Psoas muscle (tissue), 8 donors: ENCODE data around the gene MAN1A2. TPM values are rescaled to one million over a fixed set of nuclear protein-coding genes. Genes with fewer than 3 reads are reported as not detected.

Source experiments
- ATAC-seq, 4 donors: fragments of 200-7000 bp; cut with Tn5 transposase; one replicate each; pipeline ENCODE4 v1.9.1; 2020; ENCODE audit warnings: moderate library complexity in 3 of 4, mild to moderate bottlenecking in 2 of 4
- DNase-seq, 2 donors: peaks; one replicate each; pipeline ENCODE4 v3.0.0-alpha.2; 2020
- H3K27ac ChIP-seq: fragments of 200-600 bp; one replicate; pipeline ENCODE4 v1.8.0; 2022
- H3K27me3 ChIP-seq, 3 donors: fragments of 200-600 bp in 1 of 3; one replicate each; pipeline versions ENCODE4 v1.6.1 to v1.8.0; 2013 to 2022; ENCODE audit warnings: low read length in 2 of 3, mild to moderate bottlenecking in 2 of 3, moderate library complexity in 1 of 3; ENCODE audit not compliant: insufficient read depth in 3 of 3
- H3K36me3 ChIP-seq, 2 donors: fragments of 200-600 bp in 1 of 2; one replicate each; pipeline versions ENCODE4 v1.6.1 to v1.8.0; 2013 to 2022; ENCODE audit warnings: low read depth in 1 of 2, mild to moderate bottlenecking in 1 of 2, moderate library complexity in 1 of 2; ENCODE audit not compliant: insufficient read depth in 1 of 2
- H3K4me1 ChIP-seq: fragments of 200-600 bp; one replicate; pipeline ENCODE4 v1.8.0; 2022
- H3K4me3 ChIP-seq: fragments of 200-600 bp; one replicate; pipeline ENCODE4 v1.8.0; 2022; ENCODE audit warnings: mild to moderate bottlenecking
- H3K9me3 ChIP-seq: fragments of 200-600 bp; one replicate; pipeline ENCODE4 v1.8.0; 2022
- CTCF ChIP-seq: fragments of 200-600 bp; IDR thresholded peaks from one replicate; pipeline ENCODE4 v1.8.0; 2022; ENCODE audit warnings: antibody characterized with exemption
- WGBS, 3 donors: extraction: QIAGEN DNeasy Blood & Tissue Kit; methylation state at CpG; one replicate each; pipeline versions ENCODE4 v1.1.6 to v1.1.7; 2013; 5-methylcytosine and 5-hydroxymethylcytosine counted together
- intact Hi-C, 2 donors: fragments of 100-400 bp; cut with DNase I; formaldehyde crosslinking; loops; one replicate each; pipeline versions ENCODE4 v1.11.0 to v1.14.2; 2022
- long read RNA-seq, 2 donors: library from polyadenylated mRNA; unstranded; transcript quantifications; one replicate each; pipeline ENCODE4 v2.0.0, GENCODE V29; 2021
- polyA plus RNA-seq, 3 donors: library from polyadenylated mRNA; stranded (reverse); fragments of 200-250 nt; gene quantifications; one replicate each; pipeline ENCODE4 v1.2.3, GENCODE V29; 2013
- total RNA-seq, 4 donors: library from RNA; stranded (reverse); fragmentation: NEBNext Ultra II Directional in 2 of 4; extraction: Animal tissue kit (Norgen Biotek cat#: 25700) in 2 of 4; gene quantifications; one replicate each; pipeline versions ENCODE4 v1.2.1 to v1.2.4, GENCODE V29; 2021 to 2023
- donor health status: healthy with polysubstance abuse.
- donor health status: DM: no; HTN: no; CAD: no; lungs with moderate emphysema.
- donor health status: Bipolar disorder and iron deficiency.
- donor health status: healthy.
- donor health status: DM: yes; HTN: yes; CAD: no.
- donor health status: DM: no; HTN: no; CAD: no.
- donor health status: DM: no; HTN: no; CAD: no.
- donor health status: DM: yes; HTN: yes; CAD: no.

MAN1A2 gene
- total RNA-seq (10 to 100 TPM; 19.8 to 35.0 (median 27.0) TPM), polyA plus RNA-seq (10 to 100 TPM in 1 of 3 donors, 1 to 10 TPM in 2; 4.0 to 15.6 (median 4.9) TPM)
- long read RNA-seq, donor 1, full-length matches to known transcripts = 4 of 34 reads
- long read RNA-seq, donor 1, partial matches to known transcripts = 25 of 34 reads
- long read RNA-seq, donor 1, other reads (novel, unspliced or antisense) = 5 of 34 reads
- long read RNA-seq, donor 2, full-length matches to known transcripts = 3 of 48 reads
- long read RNA-seq, donor 2, partial matches to known transcripts = 34 of 48 reads
- long read RNA-seq, donor 2, other reads (novel, unspliced or antisense) = 11 of 48 reads

GRCh38 chr1:117367046-117368025, at the start of gene MAN1A2:
TSS of gene MAN1A2 (plus strand) at chr1:117367449. CDS start at chr1:117368184, 735 bp downstream.
- intact Hi-C loops = loop anchor here in 1 of 2 donors (5.0 kb wide), 3 partner anchors 220 to 245 kb away; partner anchors contain the start of genes TENT5C and TRIM45
- Histone ChIP-seq H3K4me3 (peak within 1 kb of the TSS; percentile 71), H3K27me3 (no peaks in the 10 kb centered on the region), H3K36me3 (no peaks in the 10 kb centered on the region), H3K27ac (peak within 1 kb of the TSS; percentile 95), H3K9me3 (no peaks in the 10 kb centered on the region), H3K4me1 (peaks cover 22% of the 10 kb centered on the region)
- no peak for TF ChIP-seq CTCF
- WGBS, 3 donors = 0 to 1% (median 0%) methylated on average over 42 to 89 of the region's 93 CpGs
- DNase-seq = peak; percentile 89 to 95
- peak; percentile 89 to 91 (median 90) for ATAC-seq

- H3K27ac ChIP-seq = no peak overlapping the region
- no peak for TF ChIP-seq CTCF
- ATAC-seq (no peak), DNase-seq (no peak)
- intact Hi-C loops = no loop called here
- H3K4me1 ChIP-seq = no peaks in the 10 kb centered on the region
- H3K4me3 ChIP-seq = no peak overlapping the region
- H3K27me3 ChIP-seq = no peaks in the 10 kb centered on the region
- no peaks in the 10 kb centered on the region for H3K9me3 ChIP-seq
- no peaks in the 10 kb centered on the region for H3K36me3 ChIP-seq
- 54 to 68% (median 58%) methylated on average over 1 of the region's 1 CpG for WGBS, 3 donors
Measured at GRCh38 chr1:117318011-117318410, 49.2 kb upstream of the MAN1A2 start.

GRCh38 chr1:117318426-117318825, 48.8 kb upstream of the MAN1A2 start:
- intact Hi-C loops = no loop called here
- 38 to 54% (median 38%) methylated on average over 3 of the region's 3 CpGs for WGBS, 3 donors
- ATAC-seq = no peak
- no peaks in the 10 kb centered on the region for H3K4me1 ChIP-seq
- no peak for TF ChIP-seq CTCF
- H3K27ac ChIP-seq = no peak overlapping the region
- no peaks in the 10 kb centered on the region for H3K36me3 ChIP-seq
- DNase-seq = no peak
- H3K4me3 ChIP-seq = no peak overlapping the region
- H3K27me3 ChIP-seq = no peaks in the 10 kb centered on the region
- H3K9me3 ChIP-seq = no peaks in the 10 kb centered on the region

GRCh38 chr1:117320515-117320914, 46.7 kb upstream of the MAN1A2 start:
- Histone ChIP-seq H3K36me3 (no peaks in the 10 kb centered on the region), H3K4me3 (no peak overlapping the region), H3K4me1 (no peaks in the 10 kb centered on the region), H3K9me3 (no peaks in the 10 kb centered on the region), H3K27ac (no peak overlapping the region), H3K27me3 (no peaks in the 10 kb centered on the region)
- intact Hi-C loops = loop anchor here in 1 of 2 donors (5.0 kb wide), 1 partner anchor 1912 kb away; no protein-coding TSS in a partner anchor
- 96 to 100% (median 96%) methylated on average over 1 of the region's 1 CpG for WGBS, 3 donors
- TF ChIP-seq CTCF = no peak
- DNase-seq (no peak), ATAC-seq (no peak)
